HUES64 (cell line): ENCODE data around the gene GRIK1.

Experiments used
- H3K27ac ChIP-seq: 2 replicates; pipeline ENCODE4 v1.7.0; 2013; ENCODE audit warnings: low read depth, low read length, inconsistent platforms
- H3K27me3 ChIP-seq: 2 replicates; pipeline ENCODE4 v1.6.1; 2013; ENCODE audit warnings: mild to moderate bottlenecking, low read length; ENCODE audit not compliant: insufficient read depth
- H3K36me3 ChIP-seq: 2 replicates; pipeline ENCODE4 v1.6.1; 2013; ENCODE audit warnings: mild to moderate bottlenecking, low read length; ENCODE audit not compliant: insufficient read depth
- H3K4me1 ChIP-seq: 2 replicates; pipeline ENCODE4 v1.6.1; 2013; ENCODE audit warnings: mild to moderate bottlenecking, low read length, moderate library complexity; ENCODE audit not compliant: insufficient read depth
- H3K4me3 ChIP-seq: 2 replicates; pipeline ENCODE4 v1.5.1; 2013; ENCODE audit warnings: mild to moderate bottlenecking, low read length, moderate library complexity
- H3K9ac ChIP-seq: 2 replicates; pipeline ENCODE4 v1.6.1; 2013; ENCODE audit warnings: mild to moderate bottlenecking, low read depth, low read length
- H3K9me3 ChIP-seq: 2 replicates; pipeline ENCODE4 v1.6.1; 2013; ENCODE audit warnings: low read depth, low read length; ENCODE audit not compliant: insufficient read depth
- WGBS: fragments of 150-250, 120-280 bp; methylation state at CpG from one replicate; pipeline ENCODE4 v1.1.7; 2013; ENCODE audit warnings: missing lambda C conversion rate; 5-methylcytosine and 5-hydroxymethylcytosine counted together

The GRIK1 gene

DNA sequence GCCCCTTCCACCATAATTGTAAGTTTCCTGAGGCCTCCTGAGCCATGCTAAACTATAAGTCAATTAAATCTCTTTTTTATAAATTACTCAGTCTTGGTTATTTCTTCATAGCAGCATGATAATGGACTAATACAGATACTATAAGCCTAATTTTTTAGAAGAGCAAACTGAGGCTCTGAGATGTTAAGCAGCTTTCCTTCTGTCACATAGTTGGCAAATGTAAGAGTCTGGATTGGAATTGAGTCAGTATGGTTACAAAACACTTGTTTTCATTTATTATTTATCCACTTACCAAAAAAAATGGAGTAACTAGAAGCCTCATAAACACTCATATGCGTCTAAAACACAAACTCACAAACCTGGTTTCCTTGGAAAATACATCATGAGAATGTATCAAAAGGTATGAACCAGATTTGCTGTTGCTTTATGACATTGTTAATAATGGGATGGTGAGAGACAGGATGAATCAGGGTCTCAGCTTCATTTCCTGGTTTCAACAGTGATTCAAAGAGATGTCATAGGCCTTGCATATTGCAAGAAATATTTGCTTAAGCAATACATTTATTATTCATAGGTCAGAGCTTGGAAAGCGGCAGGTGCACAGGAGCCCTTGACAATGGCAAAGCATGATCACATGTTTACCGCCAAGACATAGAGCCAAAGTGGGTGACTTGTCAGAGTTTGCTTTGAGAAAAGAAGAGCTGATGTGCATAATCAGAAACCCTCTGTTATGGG lies 221.5 kb downstream of the GRIK1 start:
- peaks cover 9% of the 10 kb centered on the region for H3K9me3 ChIP-seq
- no peak overlapping the region for H3K27ac ChIP-seq
- H3K36me3 ChIP-seq = no peaks in the 10 kb centered on the region
- H3K9ac ChIP-seq = no peak overlapping the region
- H3K4me1 ChIP-seq = peaks cover 25% of the 10 kb centered on the region
- H3K27me3 ChIP-seq = no peaks in the 10 kb centered on the region
- 97% methylated on average over 3 of the region's 3 CpGs for WGBS
- no peak overlapping the region for H3K4me3 ChIP-seq

DNA sequence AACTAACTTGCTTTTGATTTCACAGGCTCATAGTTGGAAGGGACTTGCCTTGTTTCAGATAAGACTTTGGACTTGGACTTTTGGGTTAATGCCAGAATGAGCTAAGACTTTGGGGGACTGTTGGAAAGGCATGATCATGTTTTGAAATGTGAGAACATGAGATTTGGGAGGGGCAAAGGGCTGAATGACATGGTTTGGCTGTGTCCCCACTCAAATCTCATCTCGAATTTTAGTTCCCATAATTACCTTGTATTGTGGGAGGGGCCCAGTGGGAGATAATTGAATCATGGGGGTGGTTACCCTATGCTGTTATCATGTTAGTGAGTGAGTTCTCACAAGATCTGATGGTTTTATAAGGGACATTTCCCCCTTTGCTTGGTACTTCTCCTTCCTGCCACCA lies 222.1 kb downstream of the GRIK1 start:
- peaks cover 25% of the 10 kb centered on the region for H3K4me1 ChIP-seq
- H3K27me3 ChIP-seq = no peaks in the 10 kb centered on the region
- H3K27ac ChIP-seq = no peak overlapping the region
- no peak overlapping the region for H3K4me3 ChIP-seq
- no peak overlapping the region for H3K9ac ChIP-seq
- no CpG with 5 or more reads among the region's 1 CpG for WGBS
- H3K9me3 ChIP-seq = peaks cover 9% of the 10 kb centered on the region
- no peaks in the 10 kb centered on the region for H3K36me3 ChIP-seq

DNA sequence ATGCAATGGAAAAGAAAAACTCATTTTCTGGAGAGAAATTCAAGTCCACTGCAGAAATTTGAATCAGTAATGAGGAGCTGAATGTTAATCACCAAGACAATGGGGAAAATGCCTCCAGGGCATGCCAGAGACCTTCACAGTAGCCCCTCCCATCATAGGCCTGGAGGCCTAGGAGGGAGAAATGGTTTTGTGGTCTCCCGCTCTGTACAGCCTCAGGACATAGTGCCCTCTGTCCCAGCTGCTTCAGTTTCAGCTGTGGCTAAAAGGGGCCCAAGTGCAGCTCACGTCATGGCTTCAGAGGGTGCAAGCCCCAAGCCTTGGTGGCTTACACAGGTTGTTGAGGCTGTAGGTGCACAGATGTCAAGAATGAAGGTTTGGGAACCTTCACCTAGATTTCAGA lies 223.0 kb downstream of the GRIK1 start:
- 95% methylated on average over 2 of the region's 2 CpGs for WGBS
- Histone ChIP-seq H3K27me3 (no peaks in the 10 kb centered on the region), H3K9ac (no peak overlapping the region), H3K4me1 (peaks cover 21% of the 10 kb centered on the region), H3K9me3 (peaks cover 9% of the 10 kb centered on the region), H3K4me3 (no peak overlapping the region), H3K27ac (no peak overlapping the region), H3K36me3 (no peaks in the 10 kb centered on the region)

DNA sequence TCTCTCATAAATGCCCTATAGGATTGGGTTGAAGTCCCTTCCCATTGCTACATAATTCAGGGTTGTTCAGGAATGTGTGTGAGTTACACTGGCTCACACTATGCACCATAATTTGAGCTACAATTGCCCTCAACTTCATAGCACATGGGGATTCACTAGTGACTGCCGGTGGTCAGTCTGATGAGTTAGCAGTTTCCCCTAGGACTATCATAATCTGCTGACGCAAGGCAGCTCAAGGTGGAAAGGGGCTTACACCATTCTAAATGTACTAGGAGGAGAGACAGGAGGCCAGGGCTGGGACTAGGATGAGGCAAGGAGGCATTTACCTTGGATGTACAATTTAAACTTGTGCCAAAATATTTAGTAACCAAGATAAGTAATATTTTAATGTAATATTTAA lies 224.7 kb downstream of the GRIK1 start:
- 97% methylated on average over 2 of the region's 2 CpGs for WGBS

DNA sequence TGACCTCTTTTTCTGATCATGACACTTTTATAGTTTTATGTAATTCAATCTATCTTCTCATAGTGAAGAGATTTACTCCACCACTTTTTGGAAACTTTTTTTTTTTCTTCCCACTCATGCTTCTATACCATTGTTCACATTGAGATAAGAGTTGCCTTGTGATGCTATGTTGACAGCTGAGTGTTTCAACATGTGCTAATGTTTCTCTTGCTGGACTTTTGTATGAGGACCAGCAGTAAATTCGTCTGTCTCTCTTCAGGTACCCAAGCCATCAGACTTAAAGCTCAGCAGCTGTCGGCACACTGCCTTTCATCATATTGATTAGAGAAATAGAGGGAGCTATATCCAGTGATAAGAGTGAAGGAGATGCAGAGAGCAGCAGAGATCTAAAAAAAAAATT lies 227.0 kb downstream of the GRIK1 start:
- Histone ChIP-seq H3K36me3 (no peaks in the 10 kb centered on the region), H3K9me3 (peaks cover 9% of the 10 kb centered on the region), H3K27ac (no peak overlapping the region), H3K4me1 (no peaks in the 10 kb centered on the region), H3K27me3 (no peaks in the 10 kb centered on the region), H3K9ac (no peak overlapping the region), H3K4me3 (no peak overlapping the region)
- WGBS = 86% methylated on average over 2 of the region's 2 CpGs

More for the DNA sequence above, 224.7 kb downstream of the GRIK1 start:
- Histone ChIP-seq H3K27me3 (no peaks in the 10 kb centered on the region), H3K9ac (no peak overlapping the region), H3K36me3 (no peaks in the 10 kb centered on the region), H3K9me3 (peaks cover 9% of the 10 kb centered on the region), H3K4me3 (no peak overlapping the region), H3K27ac (no peak overlapping the region), H3K4me1 (peaks cover 4% of the 10 kb centered on the region; the same call in 1 of the 2 replicates)

DNA sequence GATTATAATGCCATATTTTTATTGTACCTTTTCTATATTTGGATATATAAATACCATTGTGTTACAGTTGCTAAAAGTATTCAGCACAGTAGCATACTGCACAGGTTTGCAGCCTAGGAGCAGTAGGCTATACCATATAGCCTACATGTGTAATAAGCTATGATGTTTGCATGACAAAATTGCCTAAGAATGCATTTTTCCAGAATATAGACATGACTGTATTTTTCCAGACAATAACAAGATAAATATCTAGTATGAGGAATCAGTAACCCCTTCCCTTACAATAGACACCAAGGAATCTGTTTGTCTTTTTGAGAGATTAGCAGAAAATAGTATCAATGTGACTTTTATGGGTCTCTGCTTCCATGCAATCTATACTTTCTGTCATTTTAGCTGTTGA lies 228.6 kb downstream of the GRIK1 start:
- Histone ChIP-seq H3K36me3 (no peaks in the 10 kb centered on the region), H3K9ac (no peak overlapping the region), H3K27me3 (no peaks in the 10 kb centered on the region), H3K4me3 (no peak overlapping the region), H3K4me1 (no peaks in the 10 kb centered on the region), H3K27ac (no peak overlapping the region), H3K9me3 (no peaks in the 10 kb centered on the region)

DNA sequence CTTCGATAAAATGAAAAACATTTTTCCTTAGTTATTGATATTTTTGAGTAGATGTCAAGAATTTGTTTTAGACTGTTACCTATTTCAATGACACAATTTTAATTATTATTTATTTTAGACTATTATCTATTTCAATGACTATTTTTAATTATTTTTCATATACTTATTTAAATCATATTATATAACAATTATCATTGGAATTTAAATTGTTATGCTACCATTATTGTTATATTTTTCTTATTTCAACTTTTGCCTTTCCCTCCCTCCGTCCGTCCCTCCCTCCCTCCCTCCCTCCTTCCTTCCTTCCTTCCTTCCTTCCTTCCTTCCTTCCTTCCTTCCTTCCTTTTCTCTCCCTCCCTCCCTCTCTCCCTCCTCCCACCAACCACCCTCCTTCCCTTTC lies 229.3 kb downstream of the GRIK1 start:
- no peaks in the 10 kb centered on the region for H3K27me3 ChIP-seq
- H3K4me3 ChIP-seq = no peak overlapping the region
- no peak overlapping the region for H3K9ac ChIP-seq
- H3K36me3 ChIP-seq = no peaks in the 10 kb centered on the region
- no peak overlapping the region for H3K27ac ChIP-seq
- no peaks in the 10 kb centered on the region for H3K4me1 ChIP-seq
- WGBS = 80% methylated on average over 2 of the region's 3 CpGs
- no peaks in the 10 kb centered on the region for H3K9me3 ChIP-seq

DNA sequence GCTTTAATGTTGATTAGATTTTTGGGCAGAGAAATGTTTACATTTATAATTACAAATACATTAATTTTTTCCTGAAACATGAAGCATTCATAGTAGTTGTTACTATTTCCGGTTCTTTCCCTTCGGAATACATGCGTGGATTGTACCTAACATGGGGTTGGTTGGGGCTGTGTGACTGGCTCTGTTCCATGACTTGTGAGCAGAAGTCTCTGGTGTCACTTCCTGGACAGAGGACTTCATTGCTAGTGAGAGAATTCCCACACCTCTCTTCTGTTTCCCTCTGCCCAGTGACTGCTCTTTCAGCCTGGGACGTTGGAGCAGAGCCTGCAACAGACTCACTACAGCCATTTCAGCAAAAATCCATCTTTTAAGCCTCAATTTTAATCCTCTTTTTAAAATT lies 231.4 kb downstream of the GRIK1 start:
- no peaks in the 10 kb centered on the region for H3K36me3 ChIP-seq
- no peaks in the 10 kb centered on the region for H3K9me3 ChIP-seq
- WGBS = 93% methylated on average over 4 of the region's 4 CpGs

DNA sequence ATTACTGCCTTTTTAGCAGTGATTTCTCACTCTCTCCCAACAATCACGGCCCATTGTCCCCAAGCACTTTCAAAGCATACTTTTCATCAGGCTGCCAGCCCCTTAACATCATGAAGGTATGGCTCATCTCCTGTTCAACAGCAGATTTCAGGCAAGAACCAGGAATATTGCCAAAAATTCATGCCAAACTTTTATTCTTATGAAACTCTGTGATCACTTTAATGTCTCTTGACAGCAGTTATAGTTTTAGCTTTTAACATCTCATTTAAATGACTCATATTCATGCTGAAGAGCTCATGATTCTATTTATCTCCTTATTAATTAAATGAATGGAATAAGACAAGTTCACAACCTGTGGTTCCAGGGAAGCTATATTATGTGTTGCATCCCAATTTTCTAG lies 235.1 kb downstream of the GRIK1 start:
- no peaks in the 10 kb centered on the region for H3K4me1 ChIP-seq
- H3K4me3 ChIP-seq = no peak overlapping the region
- H3K36me3 ChIP-seq = no peaks in the 10 kb centered on the region
- H3K27me3 ChIP-seq = no peaks in the 10 kb centered on the region
- no peaks in the 10 kb centered on the region for H3K9me3 ChIP-seq
- 78% methylated on average over 1 of the region's 1 CpG for WGBS
- no peak overlapping the region for H3K27ac ChIP-seq
- no peak overlapping the region for H3K9ac ChIP-seq

More for the DNA sequence above, 231.4 kb downstream of the GRIK1 start:
- Histone ChIP-seq H3K9ac (no peak overlapping the region), H3K27me3 (no peaks in the 10 kb centered on the region), H3K4me1 (no peaks in the 10 kb centered on the region), H3K27ac (no peak overlapping the region), H3K4me3 (no peak overlapping the region)

DNA sequence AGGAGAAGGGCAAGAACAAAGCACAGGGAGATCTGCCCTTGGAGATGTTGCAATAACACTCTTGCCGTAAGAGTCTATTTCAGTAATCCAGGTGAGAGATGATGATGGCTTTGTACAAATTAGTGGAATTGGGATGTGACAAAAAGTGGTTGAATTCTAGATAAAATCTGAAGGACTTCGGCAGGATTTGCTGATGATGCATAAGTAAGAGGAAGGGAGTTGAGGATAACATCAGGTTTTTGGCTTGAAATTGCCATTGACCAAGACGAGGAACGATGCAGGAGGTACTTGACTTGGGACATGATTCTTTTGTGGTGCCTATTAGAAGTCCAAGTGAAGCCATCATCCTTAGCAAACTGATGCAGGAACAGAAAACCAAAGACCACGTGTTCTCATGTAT lies 238.1 kb downstream of the GRIK1 start:
- Histone ChIP-seq H3K27me3 (no peaks in the 10 kb centered on the region), H3K36me3 (no peaks in the 10 kb centered on the region), H3K4me1 (no peaks in the 10 kb centered on the region), H3K9me3 (no peaks in the 10 kb centered on the region), H3K27ac (no peak overlapping the region), H3K4me3 (no peak overlapping the region), H3K9ac (no peak overlapping the region)
- WGBS = 93% methylated on average over 5 of the region's 5 CpGs

DNA sequence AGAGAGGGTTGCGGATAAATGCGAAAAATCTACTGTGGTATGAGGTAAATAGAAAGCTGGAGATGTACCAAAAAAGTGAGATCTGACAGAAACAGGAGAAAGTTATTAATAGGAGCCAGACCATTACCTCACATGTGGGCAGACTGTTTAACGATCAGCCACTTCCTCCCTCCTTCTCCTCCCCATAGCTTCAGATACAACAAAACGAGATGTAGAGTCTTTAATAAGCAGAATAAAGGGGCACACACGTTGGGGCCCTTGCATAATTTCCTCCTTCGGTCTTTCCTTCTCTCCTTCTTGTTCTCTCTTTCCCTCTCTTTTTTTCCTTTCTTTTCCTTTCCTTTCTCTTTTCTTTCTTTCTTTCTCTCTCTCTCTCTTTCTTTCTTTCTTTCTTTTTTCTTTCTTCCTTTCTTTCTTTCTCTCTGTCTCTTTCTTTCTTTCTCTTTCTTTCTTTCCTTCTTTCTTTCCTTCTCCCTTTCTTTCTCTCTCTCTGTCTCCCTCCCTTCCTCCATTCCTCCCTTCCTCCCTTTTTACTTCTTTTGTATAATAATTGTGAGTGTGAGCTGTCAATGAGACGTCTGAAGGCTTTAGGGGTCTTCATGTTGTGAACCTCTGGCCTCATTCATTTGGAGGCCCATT lies 242.1 kb downstream of the GRIK1 start:
- Histone ChIP-seq H3K9me3 (no peaks in the 10 kb centered on the region), H3K4me1 (no peaks in the 10 kb centered on the region), H3K4me3 (no peak overlapping the region), H3K27ac (no peak overlapping the region), H3K9ac (no peak overlapping the region), H3K36me3 (no peaks in the 10 kb centered on the region), H3K27me3 (no peaks in the 10 kb centered on the region)
- 87% methylated on average over 4 of the region's 7 CpGs for WGBS
